Measurements from ENCODE around the gene TMEM9B.
A peak's percentile ranks its signal among the peaks of the same experiment; 100 is the strongest.
"Not testable (repeated sequence)": the region's sequence is repeated elsewhere in the genome, so short reads cannot be mapped to it uniquely, and the experiment has no call there.

The TMEM9B gene

DNA sequence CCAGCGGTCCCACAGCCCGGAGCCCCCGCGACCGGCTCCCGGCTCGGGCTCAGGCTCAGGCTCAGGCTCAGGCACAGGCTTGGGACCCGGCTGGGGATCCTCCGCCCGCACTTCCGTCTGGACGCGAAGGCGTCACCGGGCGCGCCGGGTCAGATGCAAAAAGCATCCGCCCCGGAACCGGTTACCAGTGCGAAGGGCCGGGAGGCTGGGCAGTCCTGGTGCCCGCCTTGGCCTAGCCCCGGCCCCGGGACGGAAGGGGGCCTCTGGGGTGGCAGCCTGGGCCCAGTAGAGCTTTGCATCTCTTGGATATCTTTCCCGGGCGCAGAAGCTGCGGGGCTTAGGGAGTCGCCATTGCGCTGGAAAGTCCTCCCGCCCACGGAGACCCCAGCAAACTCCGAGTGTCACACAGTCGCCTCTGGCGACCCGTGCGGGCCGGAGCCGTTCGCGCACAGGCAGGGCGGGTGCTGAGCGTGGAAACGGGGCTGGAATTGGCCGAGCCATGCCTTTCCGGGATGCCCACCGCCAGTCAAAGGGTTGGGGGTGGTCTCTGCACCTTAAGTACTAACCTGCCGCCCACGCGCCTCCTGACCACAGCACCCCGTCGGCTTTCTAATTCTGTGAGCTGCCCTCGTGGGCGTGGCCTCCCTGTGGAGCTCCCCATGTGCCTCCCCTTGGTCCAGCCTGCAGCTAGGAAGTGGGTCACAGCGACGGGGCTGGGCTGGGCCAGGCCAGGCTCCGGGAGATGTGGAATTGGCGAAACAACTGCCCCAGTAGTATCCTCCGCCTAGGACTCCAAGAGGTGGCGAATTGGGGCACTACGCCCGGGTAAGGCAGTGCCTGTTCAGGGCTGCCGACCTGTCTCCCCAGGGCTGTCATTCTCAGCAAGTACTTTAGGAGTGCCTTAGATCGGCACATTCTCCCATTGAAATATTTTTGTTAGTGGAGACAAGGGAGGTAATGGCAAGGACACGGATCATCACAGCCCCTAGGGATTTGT is at the start of gene TMEM9B:
TMEM9B (minus strand) TSS at position 119 of the 997 bp plus-strand sequence. CDS start 129 bp downstream, outside the sequence.
- peak; percentile 69 to 81 for DNase-seq

DNA sequence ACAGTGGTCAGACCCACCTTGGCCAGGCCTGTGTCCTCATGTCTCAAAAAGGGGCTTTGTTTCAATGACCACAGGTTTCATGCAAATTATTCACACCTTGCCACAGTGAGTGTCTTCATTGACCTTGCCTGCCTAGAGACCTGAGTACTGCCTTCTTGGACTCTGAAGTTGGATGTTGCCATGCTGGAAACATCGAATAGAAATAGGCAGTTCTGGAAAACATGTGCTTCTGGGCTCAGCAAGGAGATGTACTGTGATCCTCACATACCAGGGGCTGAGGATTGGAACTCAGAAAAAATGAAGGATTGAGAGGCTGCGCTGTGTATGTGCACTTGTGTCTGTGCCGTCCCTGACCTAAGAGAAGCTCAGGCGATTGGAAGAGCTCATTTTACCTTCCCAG is 49.1 kb upstream of the TMEM9B start:
- DNase-seq: no peak

- not testable (repeated sequence) for DNase-seq
Measured at GRCh38 chr11:9009538-9009937, 45.3 kb upstream of the TMEM9B start.

DNA sequence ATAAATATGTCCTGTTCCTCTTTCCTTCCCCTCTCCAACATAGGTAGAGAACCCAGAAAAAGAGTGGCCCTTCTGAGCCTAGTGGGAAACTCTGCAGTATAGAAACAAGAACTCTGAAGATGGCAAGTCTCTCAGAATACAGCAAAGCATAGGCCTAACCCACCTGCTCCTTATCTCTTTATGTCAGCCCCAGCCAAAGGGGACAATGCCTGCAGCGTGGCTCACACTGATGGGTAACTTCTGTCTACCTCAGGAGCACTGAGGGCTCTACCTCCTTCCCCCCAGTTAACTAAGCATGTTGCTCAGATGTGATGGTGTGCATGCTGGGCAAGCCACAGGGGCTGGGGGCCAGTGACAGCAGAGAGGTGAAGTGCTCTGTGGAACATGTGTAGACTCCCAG is 44.4 kb upstream of the TMEM9B start:
- DNase-seq: no peak

GRCh38 chr11:9008011-9008550 is 43.8 kb upstream of the TMEM9B start:
- DNase-seq: no peak

GRCh38 chr11:9005087-9005486 is 40.8 kb upstream of the TMEM9B start:
- DNase-seq: no peak

DNA sequence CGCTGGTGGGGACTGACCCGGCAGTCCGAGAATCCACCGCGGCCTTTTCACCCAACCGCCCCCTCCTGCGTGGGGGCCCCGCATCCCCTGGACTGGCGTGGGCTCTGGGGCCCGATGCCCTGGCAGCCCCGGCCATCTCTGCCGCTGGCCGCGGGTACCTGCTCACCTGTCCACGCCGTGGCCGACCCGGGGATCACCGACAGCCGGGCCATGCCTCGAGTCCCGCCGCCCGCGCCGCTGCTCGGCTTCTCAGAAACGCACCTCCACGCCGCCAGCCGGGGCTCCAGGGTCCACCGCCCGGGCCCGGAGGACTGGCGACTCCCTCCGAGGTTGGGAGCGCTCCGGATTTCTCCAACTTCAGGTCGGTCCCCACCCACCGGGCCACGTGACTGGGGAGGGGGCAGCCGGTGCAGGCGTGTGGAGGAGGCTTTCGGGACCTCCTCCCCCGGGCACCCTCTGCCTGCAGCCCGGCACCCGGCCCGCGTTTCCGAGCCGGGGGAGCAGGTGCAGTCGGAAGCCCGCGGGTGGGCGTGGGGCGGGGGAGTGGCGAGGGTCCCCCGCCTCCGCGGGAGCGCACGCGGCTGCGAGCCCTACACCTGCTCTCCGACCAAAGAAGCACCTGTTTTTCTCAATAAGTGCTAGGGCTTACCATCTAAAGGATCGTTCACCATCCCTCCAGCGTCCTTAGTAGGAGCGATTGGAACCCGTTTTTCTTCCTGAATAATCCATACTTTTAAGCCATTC is 40.1 kb upstream of the TMEM9B start:
- DNase-seq: peak; percentile 24 to 37

DNA sequence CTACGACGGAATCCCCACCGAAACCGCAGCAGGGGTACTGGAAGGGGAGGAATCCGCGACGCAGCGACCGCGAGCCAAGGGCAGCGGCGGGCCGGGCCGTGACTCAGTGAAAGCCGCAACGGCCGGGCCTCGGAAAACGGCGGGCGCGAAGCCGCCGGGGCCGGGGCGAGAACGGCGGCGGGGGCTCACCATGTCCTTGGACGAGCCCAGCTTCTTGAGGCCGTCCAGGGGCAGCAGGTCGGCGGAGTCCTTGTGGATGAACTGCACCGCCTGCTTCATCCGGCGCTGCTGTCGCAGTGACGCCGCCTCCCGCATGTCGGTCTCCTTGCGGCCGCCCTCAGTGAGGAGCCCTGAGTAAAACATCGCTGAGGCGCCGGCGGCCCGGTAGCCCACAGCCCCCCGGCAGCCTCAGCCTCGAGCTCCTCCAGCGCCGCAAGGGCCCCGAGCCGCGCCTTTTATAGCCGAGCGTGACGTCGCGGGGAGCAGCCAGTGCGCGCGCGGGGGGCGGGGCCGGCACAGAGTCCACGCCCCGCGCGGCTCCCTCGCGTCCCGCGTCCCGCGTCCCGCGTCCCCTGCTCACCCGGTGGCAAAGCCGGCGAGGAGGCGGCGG is 39.4 kb upstream of the TMEM9B start, which contains the start of gene NRIP3:
NRIP3 (minus strand) TSS at position 429 of the 610 bp plus-strand sequence; CDS start at position 363, 66 bp downstream.
- DNase-seq: peak; percentile 76 to 84

- no peak for DNase-seq
Measured at GRCh38 chr11:9002920-9003572, 38.8 kb upstream of the TMEM9B start.

- no peak for DNase-seq
Measured at GRCh38 chr11:9001736-9002135, 37.5 kb upstream of the TMEM9B start.

DNA sequence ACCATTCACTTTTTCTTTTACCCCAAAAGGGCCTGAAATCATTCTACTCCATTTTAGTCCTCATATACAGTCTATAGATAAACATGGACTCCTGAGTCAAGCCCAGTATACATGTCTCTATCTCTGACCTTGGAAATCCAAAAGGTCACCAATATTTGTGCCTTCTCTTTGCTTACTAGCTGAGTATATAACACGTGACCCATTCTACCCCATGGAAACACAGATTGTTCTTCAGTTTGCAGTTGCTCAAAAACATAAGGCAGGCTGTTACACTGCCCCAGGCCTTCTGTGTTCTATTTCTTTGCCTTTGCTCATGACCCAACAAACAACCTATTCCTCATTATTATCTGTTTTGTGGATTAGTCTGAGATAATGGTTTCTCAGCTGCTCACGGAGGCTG is 33.8 kb upstream of the TMEM9B start:
- DNase-seq: no peak

DNA sequence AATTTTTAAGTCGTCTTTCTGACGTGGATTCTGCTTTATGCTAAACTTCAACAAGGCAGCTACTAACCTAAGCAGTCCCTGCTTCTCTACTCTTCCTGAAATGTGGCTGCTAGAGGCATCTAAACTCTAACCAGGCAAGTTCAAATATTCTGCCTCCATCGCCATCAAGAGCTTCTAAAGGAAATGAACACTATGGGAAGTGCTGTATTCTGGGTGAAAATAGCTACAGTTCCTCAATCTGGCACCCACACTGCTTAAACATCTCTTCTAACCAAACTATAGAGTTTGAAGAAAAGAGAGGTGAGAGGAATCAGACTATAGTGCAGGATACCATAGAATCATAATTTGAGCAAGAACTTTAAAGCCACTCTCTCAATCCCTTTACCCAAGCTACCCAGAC is 33.2 kb upstream of the TMEM9B start:
- no peak for DNase-seq

DNA sequence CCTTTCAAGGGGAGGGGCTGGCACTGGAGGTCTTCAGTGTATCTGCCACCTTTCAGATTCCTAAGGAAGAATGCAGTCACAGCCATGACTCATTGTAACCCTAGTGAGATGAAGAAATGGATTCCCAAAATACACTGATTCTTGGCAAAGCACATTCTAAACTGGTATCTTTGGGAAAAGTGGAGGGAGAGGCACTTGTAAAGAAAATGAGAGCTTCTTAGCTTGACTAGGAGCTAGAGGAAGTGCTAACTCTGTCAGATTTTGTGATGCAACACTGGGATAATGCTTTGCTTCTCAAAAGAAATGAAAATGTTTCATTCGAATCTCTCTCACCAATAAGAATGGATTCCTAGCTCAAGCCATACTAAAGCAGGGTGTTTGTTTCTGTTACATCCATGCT is 25.2 kb upstream of the TMEM9B start:
- DNase-seq: no peak

- no peak for DNase-seq
Measured at GRCh38 chr11:8988329-8989234, 24.3 kb upstream of the TMEM9B start.

DNA sequence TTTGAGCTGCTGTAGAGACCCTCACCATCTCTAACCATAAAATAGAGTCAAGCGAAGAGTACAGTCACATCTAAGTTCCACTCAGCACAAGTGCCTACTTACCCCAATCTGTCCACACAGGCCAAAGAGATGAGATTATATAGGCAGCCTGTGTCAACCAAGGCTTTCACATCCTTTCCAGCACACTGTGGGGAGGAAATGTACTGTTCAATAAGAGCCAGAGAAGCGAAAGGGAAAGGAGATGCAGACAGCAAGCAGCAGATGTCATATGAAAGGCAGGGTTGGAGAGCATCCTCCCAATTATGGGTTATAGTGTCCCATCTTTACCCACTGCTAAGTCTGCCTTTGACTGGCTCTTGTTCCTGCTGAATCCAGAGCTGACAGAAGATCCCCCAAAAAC is 23.2 kb upstream of the TMEM9B start:
- DNase-seq: no peak

DNA sequence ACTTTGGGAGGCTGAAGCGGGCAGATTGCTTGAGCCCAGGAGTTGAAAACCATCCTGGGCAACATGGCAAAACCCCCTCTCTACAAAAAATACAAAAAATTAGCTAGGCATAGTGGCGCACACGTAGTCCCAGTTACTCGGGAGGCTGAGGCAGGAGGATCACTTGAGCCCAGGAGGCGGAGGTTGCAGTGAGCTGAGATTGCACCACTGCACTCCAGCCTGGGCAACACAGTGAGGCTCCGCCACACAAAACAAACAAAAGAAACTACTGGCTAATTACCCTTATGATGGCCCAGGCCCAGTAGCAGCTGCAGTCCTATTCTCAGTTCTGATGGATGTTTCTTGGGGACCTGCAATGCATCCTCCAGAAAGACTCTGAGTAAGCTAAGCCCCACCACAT is 22.5 kb upstream of the TMEM9B start:
- DNase-seq: not testable (repeated sequence)

- no peak for DNase-seq
Measured at GRCh38 chr11:8985462-8985861, 21.2 kb upstream of the TMEM9B start.

DNA sequence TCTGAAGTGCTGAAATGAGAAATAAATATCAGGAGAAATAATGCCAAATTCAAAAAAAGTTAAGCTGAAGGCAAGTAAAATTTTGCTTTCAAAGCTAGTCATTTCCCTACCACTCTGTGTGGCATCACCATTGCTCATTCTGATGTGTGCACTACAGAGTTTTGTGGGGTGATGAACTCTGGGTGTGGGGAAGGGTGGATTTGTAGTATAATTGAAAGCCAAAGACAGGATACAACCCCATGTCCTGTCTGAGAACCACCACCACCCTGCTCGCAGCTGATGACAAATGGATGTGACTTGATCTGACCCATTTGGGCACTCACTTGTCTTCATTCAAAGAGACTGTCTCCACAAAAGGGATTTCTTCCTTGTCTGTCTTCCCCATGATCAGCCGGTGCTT is 19.3 kb upstream of the TMEM9B start:
- DNase-seq: no peak

DNA sequence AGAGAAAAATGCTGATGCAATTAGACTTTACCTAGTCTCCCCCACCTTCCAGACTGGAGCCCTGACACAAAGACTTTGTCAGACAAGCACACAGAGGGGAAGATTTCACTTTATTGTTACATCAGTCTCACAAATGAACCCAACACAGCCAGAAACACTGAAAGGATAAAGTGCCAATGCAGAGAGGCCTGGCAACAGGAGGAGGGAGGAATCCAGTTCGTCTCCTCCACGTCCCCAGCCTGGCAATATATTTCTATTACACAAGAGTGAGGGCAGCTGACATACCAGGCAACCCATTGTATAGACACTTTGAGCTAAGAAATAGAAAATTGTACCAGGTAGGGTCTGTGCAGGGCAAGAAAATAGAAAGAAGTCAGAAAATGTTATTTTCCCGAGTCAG is 16.2 kb upstream of the TMEM9B start:
- no peak for DNase-seq

GRCh38 chr11:8979365-8979764 is 15.1 kb upstream of the TMEM9B start:
- DNase-seq: not testable (repeated sequence)

DNA sequence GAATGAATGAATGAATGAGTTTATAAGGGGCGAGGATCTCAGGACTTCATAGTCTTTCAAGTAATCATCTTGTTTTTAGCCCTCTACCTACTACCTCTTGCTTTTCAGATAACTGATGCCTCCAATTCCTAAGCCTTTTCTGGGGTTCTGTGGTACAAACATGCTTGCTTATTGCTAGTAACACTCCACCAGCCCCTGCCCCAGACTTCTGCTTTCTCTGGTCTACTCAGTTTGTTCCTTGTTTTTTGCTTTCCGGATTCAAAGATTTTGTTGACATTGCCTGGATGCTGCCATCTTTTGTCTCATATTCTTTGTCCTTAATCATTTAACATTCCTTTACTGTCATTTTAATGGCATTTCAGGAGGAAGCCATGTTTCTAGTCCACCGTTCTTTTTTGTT is 8.9 kb upstream of the TMEM9B start:
- no peak for DNase-seq

Data from NCI-H1930 (cell line).